Stimulated activated CD8-positive, alpha-beta memory T cell treated with anti-CD3 and anti-CD28 coated beads, Interleukin-4, amount 100 ng/mL, for 1 hour (primary cell): ENCODE results near the gene PHETA1.
"Not testable (repeated sequence)": the region's sequence is repeated elsewhere in the genome, so short reads cannot be mapped to it uniquely, and the experiment has no call there.

Experiments
- DNase-seq, 2 donors: peaks; one replicate each; pipeline ENCODE4 v3.0.0-alpha.2; 2020; ENCODE audit warnings: low read depth in 2 of 2, low spot score in 1 of 2

Gene PHETA1

DNA sequence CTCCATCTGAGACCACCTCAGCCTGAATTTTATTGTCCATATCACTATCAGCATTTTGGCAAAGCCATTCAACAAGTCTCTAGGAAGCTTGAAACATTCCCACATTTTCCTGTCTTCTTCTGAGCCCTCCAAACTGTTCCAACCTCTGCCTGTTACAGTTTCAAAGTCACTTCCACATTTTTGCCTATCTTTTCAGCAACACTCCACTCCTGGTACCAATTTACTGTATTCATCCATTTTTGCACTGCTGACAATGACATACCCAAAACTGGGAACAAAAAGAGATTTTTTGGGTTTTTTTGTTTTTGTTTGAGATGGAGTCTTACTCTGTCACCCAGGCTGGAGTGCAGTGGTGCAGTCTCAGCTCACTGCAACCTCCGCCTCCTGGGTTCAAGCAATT, 4.3 kb upstream of the PHETA1 start:
- not testable (repeated sequence) for DNase-seq

- DNase-seq = no peak
Observed at GRCh38 chr12:111369496-111370220, 763 bp upstream of the PHETA1 start.

DNA sequence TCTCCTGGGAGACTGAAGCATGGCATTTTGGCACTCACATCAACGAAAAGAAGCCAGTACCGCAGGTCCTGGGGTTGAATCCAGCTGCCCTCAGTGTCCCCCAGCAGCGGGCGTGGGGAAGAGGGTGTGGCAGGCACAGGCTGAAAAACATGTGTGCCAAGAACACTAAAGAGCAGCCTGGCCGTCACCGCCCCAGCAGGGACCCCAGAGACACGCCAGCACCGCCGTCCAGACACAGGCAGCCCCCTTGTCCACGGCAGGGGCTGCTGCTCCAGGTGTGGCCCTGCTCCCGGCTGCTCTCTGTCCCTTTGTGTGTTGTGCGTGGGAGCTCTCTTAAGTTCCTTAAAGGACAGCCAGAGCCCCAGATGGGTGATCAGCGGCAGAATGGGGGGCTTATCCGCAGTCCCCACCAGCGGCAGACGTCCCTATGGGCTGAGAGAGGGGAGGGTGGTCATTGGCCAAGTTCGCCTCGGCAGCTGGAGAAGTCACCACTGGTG, 556 bp downstream of the PHETA1 start:
- DNase-seq = no peak

GRCh38 chr12:111367661-111368221, 1.2 kb downstream of the PHETA1 start:
- no peak for DNase-seq

DNA sequence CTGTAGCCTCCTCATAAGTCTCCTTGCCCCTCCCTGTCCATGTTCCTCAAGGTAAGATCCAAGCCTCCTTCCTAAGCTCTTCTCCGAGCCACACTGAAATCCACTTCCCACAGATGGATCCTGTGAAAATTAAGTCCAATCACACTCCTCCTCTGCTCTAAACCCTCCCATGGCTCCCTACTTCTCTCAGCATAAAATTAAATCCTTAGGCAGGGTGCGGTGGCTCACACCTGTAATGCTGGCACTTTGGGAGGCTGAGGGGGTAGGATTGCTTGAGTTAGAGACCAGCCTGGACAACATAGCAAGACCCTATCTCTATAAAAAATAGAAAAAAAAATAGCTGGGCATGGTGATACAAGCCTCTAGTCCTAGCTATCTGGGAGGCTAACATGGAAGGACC, 2.3 kb downstream of the PHETA1 start:
- DNase-seq = no peak

GRCh38 chr12:111366075-111366474, 2.8 kb downstream of the PHETA1 start:
- no peak for DNase-seq

GRCh38 chr12:111363578-111363977, 5.3 kb downstream of the PHETA1 start:
- no peak for DNase-seq

DNA sequence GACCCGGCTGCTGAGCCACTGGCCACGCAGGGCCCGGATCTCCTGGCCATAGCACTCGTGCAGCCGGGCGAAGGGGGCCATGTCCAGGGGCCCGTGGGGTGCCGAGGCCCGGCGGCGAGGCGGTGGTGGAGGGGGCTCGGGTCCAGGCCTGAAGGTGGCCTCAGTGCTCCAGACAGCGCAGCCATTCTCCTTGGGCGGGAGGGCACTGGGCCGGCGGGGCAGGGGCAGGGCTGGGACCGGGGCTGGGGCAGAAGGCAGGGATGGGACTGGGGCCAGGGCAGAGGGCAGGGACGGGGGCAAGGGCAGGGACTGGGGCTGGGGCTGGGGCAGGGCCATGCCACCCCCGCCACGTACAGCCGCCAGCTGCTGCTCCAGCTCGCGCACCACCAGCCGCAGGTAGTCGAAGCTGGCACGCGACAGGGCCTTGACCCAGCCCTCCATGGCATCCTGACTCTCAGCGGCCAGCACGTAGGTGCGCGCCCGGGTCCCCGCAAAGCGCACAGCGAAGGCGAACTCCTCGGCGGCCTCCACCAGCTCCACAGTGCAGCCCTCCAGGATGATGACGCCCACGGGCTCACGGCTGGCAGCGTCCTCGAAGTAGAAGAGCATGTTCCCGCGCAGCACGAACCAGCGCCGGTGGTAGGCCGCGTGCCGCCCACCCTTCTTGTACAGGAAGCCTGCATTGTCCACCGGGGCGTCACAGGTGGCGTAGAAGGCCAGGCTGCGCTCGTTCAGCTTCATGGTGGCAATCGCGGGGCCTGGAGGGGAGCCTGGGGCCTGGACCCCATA, 6.0 kb downstream of the PHETA1 start:
- no peak for DNase-seq

DNA sequence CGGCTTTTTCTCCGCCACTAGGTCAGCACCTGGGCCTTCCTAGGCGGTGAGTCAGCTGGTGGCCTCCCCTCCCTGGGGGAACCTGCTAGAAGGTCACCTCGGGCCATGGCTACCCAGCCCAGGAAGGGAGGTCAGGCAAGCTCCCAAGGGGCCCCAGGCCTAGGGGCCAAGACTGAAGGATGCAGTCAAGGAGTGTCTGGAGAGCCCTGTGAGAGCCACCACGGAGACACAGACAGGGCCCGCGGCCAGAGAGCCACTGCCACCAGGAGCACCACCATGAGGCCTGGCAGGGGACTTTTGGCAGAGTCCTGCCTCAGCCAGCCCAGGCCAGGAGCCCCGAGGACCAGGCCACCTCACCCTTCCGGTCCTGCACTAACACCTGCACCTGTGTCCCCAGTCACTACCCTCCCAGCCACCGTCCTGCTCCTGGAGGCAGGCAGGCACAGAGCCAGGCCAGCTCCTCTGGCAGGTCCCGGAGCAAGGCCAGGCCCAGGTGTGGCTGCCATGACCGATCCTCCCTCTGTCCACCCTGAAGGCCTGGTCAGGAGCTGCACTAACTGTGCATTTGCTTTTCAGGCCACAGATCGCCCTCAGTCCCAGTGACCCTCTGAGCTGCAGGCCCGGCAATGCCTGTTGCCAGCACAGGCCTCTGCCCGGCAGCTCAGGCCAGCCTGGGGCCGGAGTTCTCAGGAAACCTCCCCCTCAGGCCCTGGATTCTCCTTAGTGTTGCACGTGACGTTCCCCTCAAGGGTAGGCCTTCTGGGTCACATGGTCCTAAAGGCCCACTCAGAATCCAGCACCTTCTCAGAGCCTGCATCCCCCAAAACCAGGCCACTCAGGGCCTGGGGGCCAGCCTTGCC, 6.9 kb downstream of the PHETA1 start:
- DNase-seq = no peak

DNA sequence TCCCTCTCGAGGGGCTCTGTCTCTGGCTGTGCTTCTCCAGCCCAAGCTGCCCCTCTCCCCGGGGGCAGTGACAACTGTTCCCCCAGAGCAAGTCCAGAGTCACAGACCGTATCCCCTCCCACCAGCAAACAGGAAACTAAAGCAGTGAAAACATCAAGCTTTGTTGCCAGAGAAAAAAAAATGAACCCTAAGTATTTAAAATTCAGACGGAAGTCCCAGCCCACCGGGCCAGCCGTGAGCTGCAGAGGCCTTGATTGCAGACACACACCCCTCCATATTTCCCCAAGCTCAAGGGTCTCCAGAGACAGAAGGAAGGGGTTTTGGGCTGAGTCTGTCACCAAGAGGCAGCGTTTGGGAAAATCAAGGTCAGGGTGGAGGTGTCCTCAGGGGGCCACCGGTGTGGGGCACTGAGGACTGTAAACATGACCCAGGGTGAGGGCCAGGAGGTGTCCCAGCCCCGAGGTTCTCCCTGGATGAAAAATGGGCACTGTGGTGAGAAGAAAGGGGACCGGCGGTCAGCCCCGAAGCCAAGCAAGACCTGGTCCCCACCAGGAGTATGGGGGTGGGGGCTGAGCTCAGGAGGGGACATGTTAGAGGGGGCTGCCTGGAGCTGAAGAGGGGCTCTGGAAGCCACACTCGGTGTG, 7.7 kb downstream of the PHETA1 start:
- no peak for DNase-seq

- no peak for DNase-seq
Observed at GRCh38 chr12:111360325-111360930, 8.5 kb downstream of the PHETA1 start.

DNA sequence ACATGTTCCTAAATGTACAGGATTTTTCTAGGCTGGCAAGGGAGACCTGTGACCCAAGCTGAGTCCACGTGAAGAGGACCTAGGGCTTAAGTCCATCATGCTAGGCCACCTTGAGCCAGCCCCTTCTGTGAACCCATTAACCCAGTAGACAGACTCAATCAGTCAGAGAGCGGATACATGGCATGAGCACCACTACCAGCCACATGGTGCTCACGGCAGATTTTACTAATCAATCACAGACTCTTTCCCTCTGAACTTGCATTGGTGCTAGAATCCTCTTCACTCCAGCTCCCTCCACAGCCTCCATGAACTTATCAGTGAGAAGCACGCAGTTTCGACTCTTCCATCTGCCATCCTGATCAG, 9.0 kb downstream of the PHETA1 start:
- no peak for DNase-seq

DNA sequence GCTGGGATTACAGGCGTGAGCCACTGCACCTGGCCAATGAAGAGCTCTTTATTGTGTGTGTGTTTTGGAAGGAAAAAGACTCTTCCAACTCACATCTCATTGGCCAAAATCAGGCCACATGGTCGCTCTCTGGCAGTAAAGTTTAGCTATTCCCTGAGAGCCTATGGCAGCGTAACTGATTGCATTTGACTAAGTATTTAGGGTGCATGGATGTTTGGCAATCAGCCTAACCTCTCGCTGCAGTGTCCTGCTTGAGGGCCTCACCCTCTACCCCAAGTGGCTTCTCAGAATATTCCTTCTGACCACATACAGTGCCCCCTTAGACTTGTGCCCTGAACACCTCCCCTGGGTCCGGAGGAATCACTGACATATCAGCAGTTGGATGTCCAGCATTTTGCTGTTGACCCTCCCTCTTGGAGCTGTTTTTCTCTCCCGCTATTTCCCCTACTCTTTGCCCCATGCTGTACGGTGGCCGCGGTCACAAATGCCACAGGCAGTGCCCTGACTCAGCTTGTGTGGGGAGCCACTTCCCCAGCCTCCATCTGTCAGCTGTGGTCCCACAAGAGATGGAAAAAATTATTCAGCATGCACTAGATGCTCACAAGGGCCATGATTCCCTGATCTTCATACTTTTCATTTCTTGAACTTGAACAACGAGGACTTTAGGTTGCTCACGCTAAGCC, 9.5 kb downstream of the PHETA1 start:
- no peak for DNase-seq

DNA sequence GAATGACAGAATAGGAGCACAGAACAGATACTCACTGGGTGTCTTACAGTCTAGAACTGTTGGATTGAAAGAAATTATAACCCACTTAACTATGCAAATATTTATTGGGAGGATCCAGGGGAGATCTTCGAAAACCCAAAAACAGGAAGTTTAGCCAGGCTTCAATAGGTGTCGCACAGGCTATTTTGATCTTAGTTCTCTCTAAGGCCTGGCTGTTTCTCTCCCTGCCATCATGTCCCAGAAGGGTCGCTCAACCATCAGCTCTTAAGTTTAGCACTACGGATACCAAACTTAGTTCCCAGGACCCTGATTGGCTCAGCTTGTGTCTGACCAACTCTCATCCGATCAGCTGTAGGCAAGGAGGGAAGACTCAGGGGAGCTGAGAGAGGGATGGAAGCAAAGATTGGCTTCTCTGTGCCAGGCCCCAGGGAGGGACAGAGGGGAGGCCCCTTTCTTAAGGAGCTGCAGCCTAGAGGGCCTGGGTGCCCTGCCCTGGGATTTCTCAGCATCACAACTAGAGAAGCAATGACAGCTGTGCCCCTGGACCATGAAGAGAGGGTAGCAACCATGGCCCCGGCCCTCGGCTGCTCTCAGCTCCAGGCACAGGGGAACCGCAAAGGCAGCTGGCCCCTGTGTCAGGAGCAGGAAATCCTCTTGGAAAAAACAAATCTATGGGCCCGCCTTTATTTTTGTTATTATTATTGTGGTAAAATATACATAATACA, 13.5 kb downstream of the PHETA1 start:
- DNase-seq = no peak

DNA sequence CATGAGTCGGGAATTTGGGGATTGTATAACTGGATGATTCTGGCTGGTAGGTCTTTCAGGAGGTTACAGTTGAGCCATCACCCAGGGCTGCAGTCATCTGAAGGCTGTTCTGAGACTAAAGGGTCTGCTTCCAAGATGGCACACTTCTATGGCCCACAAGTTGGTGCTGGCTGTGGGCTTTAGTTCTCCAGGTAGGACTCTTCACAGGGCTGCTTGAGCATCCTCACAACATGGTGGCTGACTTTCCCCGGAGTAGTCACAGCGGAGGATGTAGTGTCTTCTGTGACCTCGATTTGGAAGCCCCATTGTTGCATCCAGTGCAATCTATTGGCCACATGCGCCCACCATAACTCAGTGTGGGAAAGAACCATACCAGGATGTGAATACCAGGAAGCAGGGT, 14.4 kb downstream of the PHETA1 start:
- DNase-seq = no peak

- no peak for DNase-seq
Observed at GRCh38 chr12:111353603-111354295, 15.1 kb downstream of the PHETA1 start.

- no peak for DNase-seq
Observed at GRCh38 chr12:111353026-111353425, 15.9 kb downstream of the PHETA1 start.

DNA sequence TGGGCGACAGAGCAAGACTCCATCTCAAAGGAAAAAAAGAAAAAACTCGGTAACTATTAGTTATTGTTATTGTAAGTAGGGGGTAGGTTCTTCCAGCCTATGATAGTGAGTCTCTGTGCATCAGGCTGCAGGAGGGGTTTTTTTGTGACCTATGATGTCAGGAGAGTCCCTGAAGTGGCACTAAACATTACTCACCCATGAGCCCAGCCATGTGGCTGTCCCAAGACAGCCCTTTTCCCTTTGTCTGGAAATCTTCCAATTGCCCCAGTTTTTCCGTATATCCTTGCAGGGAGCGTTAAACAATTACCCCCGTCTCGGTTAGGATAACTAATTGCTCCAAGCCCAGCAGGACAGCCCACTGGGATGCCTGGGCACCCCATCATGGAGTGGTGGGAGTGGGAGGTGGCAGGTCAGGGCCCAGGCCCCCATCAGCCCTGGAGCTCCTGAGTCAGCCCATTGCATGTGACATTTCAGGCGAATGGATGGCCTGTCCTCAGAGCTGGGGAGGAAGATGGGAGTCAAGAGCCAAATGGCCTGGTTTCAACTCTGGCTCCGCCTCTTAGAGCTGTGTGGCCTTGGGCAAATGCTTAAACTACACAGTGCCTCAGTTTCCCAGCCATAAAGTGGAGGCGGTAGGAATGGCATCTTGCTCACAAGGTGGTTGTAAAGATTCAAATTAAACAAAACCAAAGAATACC, 16.4 kb downstream of the PHETA1 start:
- no peak for DNase-seq
